ENCODE data around the gene NSUN2.

DNA sequence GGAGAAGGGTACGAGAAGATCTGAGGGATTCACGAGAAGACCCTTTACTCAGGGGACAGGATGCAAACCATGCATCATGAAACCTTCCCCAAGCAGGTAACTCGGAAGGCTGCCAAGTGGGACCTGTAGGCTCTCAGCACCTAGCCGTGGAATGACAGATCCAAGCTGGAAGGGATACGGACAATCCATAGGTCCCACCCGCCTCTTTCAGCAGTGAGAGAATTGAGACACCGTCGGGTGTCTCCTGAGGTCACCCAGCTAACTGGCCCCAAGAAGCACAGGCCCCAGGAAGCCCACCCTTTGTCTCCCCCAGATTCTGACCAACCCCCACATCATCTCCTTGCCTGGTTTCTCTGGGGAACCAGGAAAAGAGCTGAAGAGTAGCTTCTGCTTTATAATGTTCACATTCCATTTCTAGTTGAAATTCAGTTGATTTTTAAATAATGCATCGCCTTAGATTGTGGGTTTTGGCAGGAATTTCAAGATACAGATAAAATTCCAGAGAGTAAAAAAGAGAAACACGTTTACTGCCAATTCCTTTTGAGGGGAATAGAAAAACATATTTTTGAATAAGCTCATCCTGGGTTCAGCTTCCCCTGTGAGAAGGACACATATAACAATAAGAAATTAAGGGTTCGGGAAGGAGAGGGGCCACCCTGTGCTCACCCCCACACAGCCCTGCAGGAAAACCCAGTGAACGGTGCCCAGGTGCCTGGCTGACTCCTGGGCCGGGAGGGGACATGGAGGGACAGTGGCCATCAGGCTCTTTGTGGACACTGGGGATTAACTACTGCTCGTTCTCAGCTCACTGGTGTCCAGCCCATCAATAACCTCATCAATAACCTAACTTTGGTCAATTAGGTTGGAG lies 51.1 kb downstream of the NSUN2 start:
- TF ChIP-seq, protein P1, sequence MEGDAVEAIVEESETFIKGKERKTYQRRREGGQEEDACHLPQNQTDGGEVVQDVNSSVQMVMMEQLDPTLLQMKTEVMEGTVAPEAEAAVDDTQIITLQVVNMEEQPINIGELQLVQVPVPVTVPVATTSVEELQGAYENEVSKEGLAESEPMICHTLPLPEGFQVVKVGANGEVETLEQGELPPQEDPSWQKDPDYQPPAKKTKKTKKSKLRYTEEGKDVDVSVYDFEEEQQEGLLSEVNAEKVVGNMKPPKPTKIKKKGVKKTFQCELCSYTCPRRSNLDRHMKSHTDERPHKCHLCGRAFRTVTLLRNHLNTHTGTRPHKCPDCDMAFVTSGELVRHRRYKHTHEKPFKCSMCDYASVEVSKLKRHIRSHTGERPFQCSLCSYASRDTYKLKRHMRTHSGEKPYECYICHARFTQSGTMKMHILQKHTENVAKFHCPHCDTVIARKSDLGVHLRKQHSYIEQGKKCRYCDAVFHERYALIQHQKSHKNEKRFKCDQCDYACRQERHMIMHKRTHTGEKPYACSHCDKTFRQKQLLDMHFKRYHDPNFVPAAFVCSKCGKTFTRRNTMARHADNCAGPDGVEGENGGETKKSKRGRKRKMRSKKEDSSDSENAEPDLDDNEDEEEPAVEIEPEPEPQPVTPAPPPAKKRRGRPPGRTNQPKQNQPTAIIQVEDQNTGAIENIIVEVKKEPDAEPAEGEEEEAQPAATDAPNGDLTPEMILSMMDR (conservative IDR thresholded peaks at IDR 0.05), result no peak
- no peak for TF ChIP-seq EZH2 (IDR thresholded peaks at IDR 0.05; ENCODE audit: low read depth)
